GM10266 (cell line): ENCODE measurements around the gene CBL.

Experiments used
- DNase-seq: peaks from one replicate; pipeline ENCODE4 v3.0.0; 2012; ENCODE audit errors: extremely low spot score
- CTCF ChIP-seq: IDR thresholded peaks from 2 replicates; pipeline ENCODE4 v1.5.1; 2012; ENCODE audit warnings: mild to moderate bottlenecking, low read depth; ENCODE audit not compliant: control insufficient read depth, insufficient read depth; ENCODE audit errors: missing control alignments

The CBL gene

GRCh38 chr11:119318240-119319135, 112.3 kb downstream of the CBL start:
- no peak for TF ChIP-seq CTCF
- peak; percentile 93 for DNase-seq

- no peak for DNase-seq
- TF ChIP-seq CTCF = no peak
Observed at GRCh38 chr11:119319136-119319699, 113.1 kb downstream of the CBL start.

GRCh38 chr11:119319700-119320239, 113.6 kb downstream of the CBL start:
- TF ChIP-seq CTCF = no peak
- no peak for DNase-seq

- DNase-seq = no peak
- no peak for TF ChIP-seq CTCF
Observed at GRCh38 chr11:119320240-119320775, 114.2 kb downstream of the CBL start.

GRCh38 chr11:119320776-119321524, 114.8 kb downstream of the CBL start:
- no peak for TF ChIP-seq CTCF
- DNase-seq = peak; percentile 89

GRCh38 chr11:119322360-119322739, 116.2 kb downstream of the CBL start:
- no peak for DNase-seq
- no peak for TF ChIP-seq CTCF
